ENCODE measurements around the gene KRTAP5-3. TPM values are rescaled to one million over a fixed set of nuclear protein-coding genes. Genes with fewer than 3 reads are reported as not detected.

Gene KRTAP5-3
- total RNA-seq, 4 donors from 2014 or later: not detected

DNA sequence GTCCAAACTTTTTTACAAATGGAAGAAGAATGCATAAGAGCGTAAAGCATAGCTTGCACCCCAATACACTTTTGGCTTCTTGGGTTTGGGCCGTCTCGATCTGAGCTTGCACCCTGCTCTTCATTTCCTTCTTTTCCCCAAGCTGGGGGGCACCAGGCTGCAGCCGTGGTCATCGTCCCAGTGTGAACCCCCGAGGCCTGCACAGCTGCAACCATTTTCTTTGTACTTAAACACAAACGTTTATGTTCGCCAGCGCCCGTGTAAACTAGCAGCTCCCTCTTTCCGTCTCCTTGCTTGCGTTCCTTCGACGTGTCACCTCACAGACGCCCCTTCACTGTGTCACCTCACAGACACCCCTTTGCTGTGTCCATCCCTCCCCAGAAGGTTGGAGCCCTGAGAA is 31.4 kb upstream of the KRTAP5-3 start:
- no peaks in the 10 kb centered on the region for H3K4me1 ChIP-seq
- H3K4me3 ChIP-seq (replicated peaks in 1 of 3): no peak overlapping the region
- intact Hi-C loops (cut with DNase I): no loop called here
- H3K9me3 ChIP-seq: no peaks in the 10 kb centered on the region
- no peaks in the 10 kb centered on the region for H3K36me3 ChIP-seq
- 67 to 71% methylated on average over 15 of the region's 15 CpGs for WGBS, 2 donors
- no peak for DNase-seq
- no peak overlapping the region for H3K27ac ChIP-seq
- no peaks in the 10 kb centered on the region for H3K27me3 ChIP-seq
- TF ChIP-seq, protein P1, sequence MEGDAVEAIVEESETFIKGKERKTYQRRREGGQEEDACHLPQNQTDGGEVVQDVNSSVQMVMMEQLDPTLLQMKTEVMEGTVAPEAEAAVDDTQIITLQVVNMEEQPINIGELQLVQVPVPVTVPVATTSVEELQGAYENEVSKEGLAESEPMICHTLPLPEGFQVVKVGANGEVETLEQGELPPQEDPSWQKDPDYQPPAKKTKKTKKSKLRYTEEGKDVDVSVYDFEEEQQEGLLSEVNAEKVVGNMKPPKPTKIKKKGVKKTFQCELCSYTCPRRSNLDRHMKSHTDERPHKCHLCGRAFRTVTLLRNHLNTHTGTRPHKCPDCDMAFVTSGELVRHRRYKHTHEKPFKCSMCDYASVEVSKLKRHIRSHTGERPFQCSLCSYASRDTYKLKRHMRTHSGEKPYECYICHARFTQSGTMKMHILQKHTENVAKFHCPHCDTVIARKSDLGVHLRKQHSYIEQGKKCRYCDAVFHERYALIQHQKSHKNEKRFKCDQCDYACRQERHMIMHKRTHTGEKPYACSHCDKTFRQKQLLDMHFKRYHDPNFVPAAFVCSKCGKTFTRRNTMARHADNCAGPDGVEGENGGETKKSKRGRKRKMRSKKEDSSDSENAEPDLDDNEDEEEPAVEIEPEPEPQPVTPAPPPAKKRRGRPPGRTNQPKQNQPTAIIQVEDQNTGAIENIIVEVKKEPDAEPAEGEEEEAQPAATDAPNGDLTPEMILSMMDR (IDR thresholded peaks at IDR 0.05): no peak
- TF ChIP-seq POLR2A (IDR thresholded peaks at IDR 0.05): no peak

DNA sequence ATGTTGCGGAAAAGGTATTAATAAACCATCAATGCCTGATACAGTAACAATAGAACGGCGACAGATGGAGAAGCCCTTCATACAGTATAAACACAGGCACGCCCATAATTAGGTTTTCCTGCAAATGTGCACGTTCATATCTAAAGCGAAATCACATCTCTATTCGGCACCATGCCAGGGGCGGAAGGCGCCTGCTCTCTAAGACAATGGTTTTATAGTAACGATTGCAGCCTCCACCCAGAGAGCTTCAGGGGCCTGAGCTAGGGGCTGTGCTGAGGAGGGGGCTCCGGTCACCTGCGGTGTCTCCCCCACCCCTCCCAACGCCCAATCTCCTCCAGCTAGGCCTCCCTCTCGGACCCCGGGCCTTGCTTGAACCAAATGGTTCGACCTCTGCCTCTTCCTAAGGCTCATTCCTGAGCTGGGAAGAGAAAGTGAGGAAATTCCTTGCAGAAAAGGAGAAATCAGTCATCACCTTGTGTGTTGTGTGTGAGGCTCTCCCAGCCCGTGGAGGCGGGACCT is 30.9 kb upstream of the KRTAP5-3 start:
- intact Hi-C loops (cut with DNase I): no loop called here
- 46 to 49% methylated on average over 17 to 18 of the region's 18 CpGs for WGBS, 2 donors
- H3K4me1 ChIP-seq: no peaks in the 10 kb centered on the region
- no peak for TF ChIP-seq POLR2A (IDR thresholded peaks at IDR 0.05)
- TF ChIP-seq, protein P1 (IDR thresholded peaks at IDR 0.05): no peak
- no peak for DNase-seq
- H3K27ac ChIP-seq: no peak overlapping the region
- H3K4me3 ChIP-seq (replicated peaks in 1 of 3): no peak overlapping the region
- H3K36me3 ChIP-seq: no peaks in the 10 kb centered on the region
- H3K27me3 ChIP-seq: no peaks in the 10 kb centered on the region
- no peaks in the 10 kb centered on the region for H3K9me3 ChIP-seq

DNA sequence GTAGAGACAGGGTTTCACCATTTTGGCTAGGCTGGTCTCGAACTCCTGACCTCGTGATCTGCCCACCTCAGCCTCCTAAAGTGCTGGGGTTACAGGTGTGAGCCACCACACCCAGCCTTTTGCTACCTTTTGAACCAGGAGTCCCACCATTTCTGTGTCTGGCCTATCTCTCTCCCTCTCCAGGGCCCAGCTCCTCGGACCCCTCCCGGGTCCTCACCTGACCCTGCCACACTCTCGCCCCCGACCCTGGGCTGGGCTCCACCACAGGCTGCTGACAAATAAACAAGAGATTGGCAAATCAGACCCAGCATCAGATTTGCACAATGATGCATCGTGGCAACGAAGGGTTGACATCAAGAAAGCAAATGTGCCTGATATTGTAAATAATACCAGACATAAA is 30.1 kb upstream of the KRTAP5-3 start:
- Histone ChIP-seq H3K4me1 (no peaks in the 10 kb centered on the region), H3K27me3 (no peaks in the 10 kb centered on the region), H3K27ac (no peak overlapping the region), H3K4me3 (replicated peaks in 1 of 3) (no peak overlapping the region), H3K9me3 (no peaks in the 10 kb centered on the region), H3K36me3 (no peaks in the 10 kb centered on the region)
- TF ChIP-seq POLR2A (IDR thresholded peaks at IDR 0.05): no peak
- TF ChIP-seq, protein P1 (IDR thresholded peaks at IDR 0.05): no peak
- DNase-seq: no peak
- intact Hi-C loops (cut with DNase I): no loop called here
- WGBS, 2 donors: 82 to 90% methylated on average over 8 of the region's 8 CpGs

DNA sequence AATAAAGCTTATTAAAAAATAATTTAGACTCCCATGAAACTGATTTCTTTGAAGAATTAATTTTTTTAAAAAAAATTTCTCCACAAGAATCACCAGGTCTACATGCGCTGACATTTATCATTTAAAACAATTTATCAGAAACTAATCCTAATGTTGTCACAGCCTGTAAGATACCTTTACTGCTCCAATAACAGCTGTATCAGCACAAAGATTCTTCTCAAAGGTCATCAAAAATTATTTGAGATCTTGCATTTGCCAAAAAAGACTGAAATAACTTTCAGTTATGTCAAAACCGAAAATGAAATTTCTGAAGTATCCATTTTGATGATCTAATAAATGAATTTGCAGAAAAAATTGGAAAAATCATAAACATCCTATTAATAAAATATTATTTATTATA is 29.4 kb upstream of the KRTAP5-3 start:
- H3K27ac ChIP-seq: no peak overlapping the region
- intact Hi-C loops (cut with DNase I): no loop called here
- H3K27me3 ChIP-seq: no peaks in the 10 kb centered on the region
- no peaks in the 10 kb centered on the region for H3K9me3 ChIP-seq
- no peaks in the 10 kb centered on the region for H3K4me1 ChIP-seq
- no peak overlapping the region for H3K4me3 ChIP-seq (replicated peaks in 1 of 3)
- no peaks in the 10 kb centered on the region for H3K36me3 ChIP-seq
- DNase-seq: no peak
- TF ChIP-seq, protein P1 (IDR thresholded peaks at IDR 0.05): no peak
- no peak for TF ChIP-seq POLR2A (IDR thresholded peaks at IDR 0.05)
- WGBS, 2 donors: 93 to 94% methylated on average over 2 of the region's 2 CpGs

DNA sequence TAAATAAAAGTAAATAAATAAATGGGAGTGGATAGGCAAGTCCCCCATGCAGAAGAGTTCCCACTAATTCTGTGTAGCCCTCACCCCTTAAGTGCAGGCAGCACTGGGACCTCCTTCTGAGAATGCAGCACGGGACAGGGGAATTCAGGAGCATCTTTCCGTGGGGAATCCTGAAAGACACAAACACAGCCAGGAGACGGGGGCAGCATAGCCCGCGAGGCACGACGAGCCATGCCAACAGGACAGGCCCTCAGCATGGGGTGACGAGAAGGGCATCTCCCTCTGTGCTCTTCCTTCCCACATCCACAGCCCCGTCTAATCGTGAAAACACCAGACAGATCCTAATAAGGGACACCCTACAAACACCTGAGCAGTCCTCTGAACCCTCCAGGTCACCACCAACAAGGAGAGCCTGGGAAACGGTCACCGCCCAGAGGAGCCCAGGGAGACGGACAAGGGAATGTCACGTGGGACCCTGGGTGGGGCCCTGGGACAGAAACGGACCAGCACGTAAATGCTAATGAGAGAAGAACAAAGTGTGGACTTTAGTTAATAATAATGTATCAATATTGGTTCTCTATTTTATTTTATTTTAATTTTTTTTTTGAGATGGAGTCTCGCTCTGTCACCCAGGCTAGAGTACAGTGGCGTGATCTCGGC is 28.2 kb upstream of the KRTAP5-3 start:
- no peak for DNase-seq
- Histone ChIP-seq H3K27me3 (peaks cover 4% of the 10 kb centered on the region), H3K4me3 (replicated peaks in 1 of 3) (no peak overlapping the region), H3K4me1 (no peaks in the 10 kb centered on the region), H3K9me3 (no peaks in the 10 kb centered on the region), H3K36me3 (no peaks in the 10 kb centered on the region), H3K27ac (no peak overlapping the region)
- intact Hi-C loops (cut with DNase I): no loop called here
- WGBS, 2 donors: 84 to 87% methylated on average over 19 of the region's 19 CpGs
- TF ChIP-seq, protein P1 (IDR thresholded peaks at IDR 0.05): no peak
- TF ChIP-seq POLR2A (IDR thresholded peaks at IDR 0.05): no peak

Data from thyroid gland (tissue), 4 donors.